H9 (cell line): ENCODE measurements around the gene FAM78A. TPM values are rescaled to one million over a fixed set of nuclear protein-coding genes. Genes with fewer than 3 reads are reported as not detected.

Source experiments
- DNase-seq: peaks from one replicate; pipeline ENCODE4 v3.0.0-alpha.2; 2017
- H2AFZ ChIP-seq: one replicate; pipeline ENCODE4 v1.6.1; 2013; ENCODE audit warnings: mild to moderate bottlenecking, low read length, control low read depth, moderate library complexity
- H2AK5ac ChIP-seq: 2 replicates; pipeline ENCODE4 v1.6.1; 2013; ENCODE audit warnings: low read length, control low read depth, mixed read lengths; ENCODE audit not compliant: insufficient read length
- H2BK120ac ChIP-seq: one replicate; pipeline ENCODE4 v1.6.1; 2013; ENCODE audit warnings: low read depth, mild to moderate bottlenecking, low read length, control low read depth, inconsistent platforms; ENCODE audit not compliant: poor library complexity, severe bottlenecking
- H2BK12ac ChIP-seq: 2 replicates; pipeline ENCODE4 v1.6.1; 2013; ENCODE audit warnings: low read length, control low read depth, mixed read lengths, low read depth; ENCODE audit not compliant: insufficient read length
- H2BK15ac ChIP-seq: 2 replicates; pipeline ENCODE4 v1.6.1; 2013; ENCODE audit warnings: low read depth, low read length, control low read depth
- H2BK20ac ChIP-seq: one replicate; pipeline ENCODE4 v1.6.1; 2013; ENCODE audit warnings: low read depth, mild to moderate bottlenecking, low read length, control low read depth, inconsistent platforms; ENCODE audit not compliant: poor library complexity, severe bottlenecking
- H2BK5ac ChIP-seq: 2 replicates; pipeline ENCODE4 v1.6.1; 2013; ENCODE audit warnings: low read length, control low read depth, mixed read lengths; ENCODE audit not compliant: insufficient read length
- H3K14ac ChIP-seq: 2 replicates; pipeline ENCODE4 v1.6.1; 2013; ENCODE audit warnings: low read length, control low read depth; ENCODE audit not compliant: insufficient read depth
- H3K18ac ChIP-seq: 2 replicates; pipeline ENCODE4 v1.6.1; 2013; ENCODE audit warnings: low read depth, mild to moderate bottlenecking, mixed read lengths, low read length, control low read depth; ENCODE audit not compliant: insufficient read length
- H3K23ac ChIP-seq: 2 replicates; pipeline ENCODE4 v1.6.1; 2013; ENCODE audit warnings: low read length, control low read depth, mixed read lengths, low read depth; ENCODE audit not compliant: insufficient read length
- H3K23me2 ChIP-seq: 2 replicates; pipeline ENCODE4 v1.6.1; 2013; ENCODE audit warnings: low read depth, mild to moderate bottlenecking, mixed read lengths, low read length, control low read depth; ENCODE audit not compliant: insufficient read length, poor library complexity, severe bottlenecking
- H3K27ac ChIP-seq: 2 replicates; pipeline ENCODE4 v1.5.1; 2013; ENCODE audit warnings: low read length, control low read depth, mixed read lengths, low read depth; ENCODE audit not compliant: insufficient read length
- H3K27me3 ChIP-seq: 2 replicates; pipeline ENCODE4 v1.6.1; 2013; ENCODE audit warnings: low read length, control low read depth, inconsistent platforms; ENCODE audit not compliant: insufficient read depth
- H3K4ac ChIP-seq: 2 replicates; pipeline ENCODE4 v1.6.1; 2013; ENCODE audit warnings: low read depth, mild to moderate bottlenecking, control low read depth, inconsistent platforms, low read length, moderate library complexity
- H3K4me1 ChIP-seq: 2 replicates; pipeline ENCODE4 v1.6.1; 2013; ENCODE audit warnings: low read length, control low read depth, inconsistent platforms; ENCODE audit not compliant: insufficient read depth
- H3K4me2 ChIP-seq: 2 replicates; pipeline ENCODE4 v1.6.1; 2013; ENCODE audit warnings: low read length, control low read depth, mixed read lengths; ENCODE audit not compliant: insufficient read length, insufficient read depth
- H3K56ac ChIP-seq: 2 replicates; pipeline ENCODE4 v1.6.1; 2013; ENCODE audit warnings: low read depth, mild to moderate bottlenecking, mixed read lengths, low read length, control low read depth; ENCODE audit not compliant: insufficient read length
- H3K79me1 ChIP-seq: 2 replicates; pipeline ENCODE4 v1.6.1; 2013; ENCODE audit warnings: low read depth, mild to moderate bottlenecking, moderate library complexity, low read length, control low read depth, inconsistent platforms; ENCODE audit not compliant: insufficient read depth, poor library complexity, severe bottlenecking
- H3K79me2 ChIP-seq: 2 replicates; pipeline ENCODE4 v1.6.1; 2013; ENCODE audit warnings: low read length, control low read depth, inconsistent platforms; ENCODE audit not compliant: insufficient read depth
- H3K9ac ChIP-seq: 2 replicates; pipeline ENCODE4 v1.6.1; 2013; ENCODE audit warnings: low read length, control low read depth, mixed read lengths; ENCODE audit not compliant: insufficient read length; ENCODE audit errors: extremely low read depth
- H3K9me3 ChIP-seq: one replicate; pipeline ENCODE4 v1.6.1; 2013; ENCODE audit warnings: low read depth, low read length, inconsistent platforms; ENCODE audit not compliant: control insufficient read depth
- H3T11ph ChIP-seq: one replicate; pipeline ENCODE4 v1.6.1; 2013; ENCODE audit warnings: mild to moderate bottlenecking, low read length, control low read depth, inconsistent platforms
- H4K20me1 ChIP-seq: one replicate; pipeline ENCODE4 v1.6.1; 2013; ENCODE audit not compliant: control insufficient read depth, insufficient read length, insufficient read depth
- H4K5ac ChIP-seq: 2 replicates; pipeline ENCODE4 v1.6.1; 2013; ENCODE audit warnings: low read depth, mild to moderate bottlenecking, mixed read lengths, low read length, control low read depth; ENCODE audit not compliant: insufficient read length
- H4K8ac ChIP-seq: replicated peaks from 2 replicates; pipeline ENCODE4 v1.6.1; 2013; ENCODE audit warnings: low read length, control low read depth, mixed read lengths, low read depth; ENCODE audit not compliant: insufficient read length
- H4K91ac ChIP-seq: 2 replicates; pipeline ENCODE4 v1.6.1; 2013; ENCODE audit warnings: low read depth, mild to moderate bottlenecking, moderate library complexity, mixed read lengths, low read length, control low read depth; ENCODE audit not compliant: insufficient read length
- H3K27ac Mint-ChIP-seq, 3 experiments: 2 replicates in 2 of 3; 3 replicates in 1 of 3; pipeline ENCODE4 v1.8.0; 2020 to 2021; ENCODE audit warnings: mixed read lengths in 3 of 3, mild to moderate bottlenecking in 1 of 3, moderate library complexity in 1 of 3
- H3K27me3 Mint-ChIP-seq: 2 replicates; pipeline ENCODE4 v1.8.0; 2021; ENCODE audit warnings: low read depth, mild to moderate bottlenecking, moderate library complexity, mixed read lengths
- H3K36me3 Mint-ChIP-seq, 3 experiments: 2 replicates in 2 of 3; 3 replicates in 1 of 3; pipeline ENCODE4 v1.8.0; 2020 to 2021; ENCODE audit warnings: low read depth in 3 of 3, mixed read lengths in 3 of 3; ENCODE audit not compliant: insufficient read depth in 1 of 3
- H3K4me1 Mint-ChIP-seq, 2 experiments: 2 replicates each; pipeline ENCODE4 v1.8.0; 2020; ENCODE audit warnings: mixed read lengths in 2 of 2
- H3K4me3 Mint-ChIP-seq, 2 experiments: 2 replicates in 1 of 2; 3 replicates in 1 of 2; pipeline ENCODE4 v1.8.0; 2020 to 2021; ENCODE audit warnings: mild to moderate bottlenecking in 2 of 2, mixed read lengths in 2 of 2, moderate library complexity in 1 of 2
- H3K9me3 Mint-ChIP-seq, 2 experiments: 2 replicates in 1 of 2; 3 replicates in 1 of 2; pipeline ENCODE4 v1.8.0; 2020; ENCODE audit warnings: mild to moderate bottlenecking in 2 of 2, mixed read lengths in 2 of 2, moderate library complexity in 1 of 2
- CTCF ChIP-seq: fragments of 200-600 bp; sonication (generic); conservative IDR thresholded peaks from 3 replicates; pipeline ENCODE4 v1.8.0; 2021; ENCODE audit warnings: antibody characterized with exemption, mild to moderate bottlenecking
- WGBS: extraction: QIAGEN DNeasy Blood & Tissue Kit; methylation state at CpG from one replicate; pipeline ENCODE4 v1.1.7; 2013; ENCODE audit warnings: missing lambda C conversion rate, low lambda C conversion rate, mixed read lengths; ENCODE audit not compliant: insufficient read length; ENCODE audit errors: extremely low coverage; 5-methylcytosine and 5-hydroxymethylcytosine counted together
- total RNA-seq: library from RNA; stranded (reverse); gene quantifications from 2 replicates; pipeline ENCODE4 v1.2.1, GENCODE V29; 2021

FAM78A gene
- total RNA-seq, 1 experiment from 2014 or later, result 1.9 TPM

- H3K27ac Mint-ChIP-seq, result no peak overlapping the region
These were observed 32.1 kb upstream of the FAM78A start for GRCh38 chr9:131308452-131308851.

More at GRCh38 chr9:131308452-131308851, 32.1 kb upstream of the FAM78A start:
- Histone ChIP-seq H2BK12ac (no peak overlapping the region), H4K5ac (no peak overlapping the region), H4K20me1 (no peaks in the 10 kb centered on the region), H3T11ph (no peak overlapping the region), H3K23ac (no peak overlapping the region), H3K14ac (no peak overlapping the region), H2BK15ac (no peak overlapping the region), H2AFZ (no peak overlapping the region), H3K18ac (no peak overlapping the region), H3K4me2 (no peak overlapping the region), H2BK120ac (no peak overlapping the region), H4K91ac (no peak overlapping the region), H2BK5ac (no peak overlapping the region), H3K27me3 (no peaks in the 10 kb centered on the region), H3K9me3 (no peaks in the 10 kb centered on the region), H2AK5ac (no peak overlapping the region), H3K9ac (no peak overlapping the region), H3K27ac (no peak overlapping the region), H3K79me2 (no peaks in the 10 kb centered on the region), H3K23me2 (no peaks in the 10 kb centered on the region), H3K4ac (no peak overlapping the region), H3K56ac (no peak overlapping the region), H3K79me1 (no peaks in the 10 kb centered on the region), H3K4me1 (no peaks in the 10 kb centered on the region), H2BK20ac (no peak overlapping the region), H4K8ac (no peak overlapping the region)
- no peak for TF ChIP-seq CTCF
- DNase-seq, result no peak
- Mint-ChIP-seq H3K4me3 (no peak overlapping the region), H3K27me3 (peaks cover 4% of the 10 kb centered on the region; the same call in 1 of the 2 replicates), H3K9me3 (no peaks in the 10 kb centered on the region; a peak in 1 of 5 replicates), H3K4me1 (peaks cover 16 to 17% of the 10 kb centered on the region in 2 experiments), H3K36me3 (peaks cover 0 to 4% (median 0%) of the 10 kb centered on the region in 3 experiments; a peak in 2 of 7 replicates)
- no CpG with 5 or more reads among the region's 11 CpGs for WGBS
